GM19193 (cell line): ENCODE data around the gene SYN1.
A peak's percentile ranks its signal among the peaks of the same experiment; 100 is the strongest.

Source experiments
- POLR2A ChIP-seq: IDR thresholded peaks from 4 replicates; pipeline ENCODE4 v1.6.1; 2011; ENCODE audit not compliant: insufficient read depth, insufficient read length; ENCODE audit errors: extremely low read depth

Gene SYN1

DNA sequence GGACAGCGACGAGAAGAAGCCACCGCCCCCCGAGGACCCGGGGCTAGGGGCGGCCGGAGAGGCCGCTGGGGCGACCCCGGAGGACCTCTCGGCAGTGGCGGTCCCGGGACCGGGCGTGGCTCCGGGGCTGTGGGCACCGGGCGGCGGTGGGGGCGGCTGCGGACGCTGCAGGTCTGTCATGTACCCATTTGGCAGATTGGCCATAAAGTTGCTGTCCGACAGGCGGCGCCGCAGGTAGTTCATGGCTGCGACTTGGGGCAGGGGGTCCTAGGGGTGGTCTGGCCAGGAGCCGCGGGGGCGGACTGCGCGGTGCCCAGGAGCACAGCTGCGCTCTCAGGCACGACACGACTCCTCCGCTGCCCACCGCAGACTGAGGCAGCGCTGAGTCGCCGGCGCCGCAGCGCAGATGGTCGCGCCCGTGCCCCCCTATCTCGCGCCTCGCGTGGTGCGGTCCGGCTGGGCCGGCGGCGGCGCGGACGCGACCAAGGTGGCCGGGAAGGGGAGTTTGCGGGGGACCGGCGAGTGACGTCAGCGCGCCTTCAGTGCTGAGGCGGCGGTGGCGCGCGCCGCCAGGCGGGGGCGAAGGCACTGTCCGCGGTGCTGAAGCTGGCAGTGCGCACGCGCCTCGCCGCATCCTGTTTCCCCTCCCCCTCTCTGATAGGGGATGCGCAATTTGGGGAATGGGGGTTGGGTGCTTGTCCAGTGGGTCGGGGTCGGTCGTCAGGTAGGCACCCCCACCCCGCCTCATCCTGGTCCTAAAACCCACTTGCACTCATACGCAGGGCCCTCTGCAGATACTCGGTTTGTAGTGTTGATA, at the start of gene SYN1:
SYN1 (minus strand) TSS at position 372 of the 817 bp plus-strand sequence; CDS start at position 243, 129 bp downstream.
- TF ChIP-seq POLR2A, result no peak

DNA sequence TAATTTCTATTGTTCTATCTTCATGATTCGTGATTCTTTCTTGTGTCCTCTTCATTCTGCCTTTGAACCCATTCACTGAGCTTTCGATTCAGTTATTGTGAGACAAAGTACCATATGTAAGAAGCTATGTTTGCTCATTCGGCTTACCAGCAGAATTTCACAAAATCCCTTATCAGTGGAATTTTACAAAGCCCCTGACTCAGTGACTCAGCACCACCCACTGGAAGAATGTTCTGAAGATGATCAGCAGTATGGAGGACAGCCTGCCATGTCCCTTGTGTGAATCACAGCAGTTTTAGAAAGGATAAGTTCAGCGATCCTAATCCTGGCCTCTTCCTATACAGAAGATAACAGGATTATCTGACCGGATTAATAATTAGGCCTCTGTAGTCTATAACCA, 45.1 kb upstream of the SYN1 start:
- no peak for TF ChIP-seq POLR2A

DNA sequence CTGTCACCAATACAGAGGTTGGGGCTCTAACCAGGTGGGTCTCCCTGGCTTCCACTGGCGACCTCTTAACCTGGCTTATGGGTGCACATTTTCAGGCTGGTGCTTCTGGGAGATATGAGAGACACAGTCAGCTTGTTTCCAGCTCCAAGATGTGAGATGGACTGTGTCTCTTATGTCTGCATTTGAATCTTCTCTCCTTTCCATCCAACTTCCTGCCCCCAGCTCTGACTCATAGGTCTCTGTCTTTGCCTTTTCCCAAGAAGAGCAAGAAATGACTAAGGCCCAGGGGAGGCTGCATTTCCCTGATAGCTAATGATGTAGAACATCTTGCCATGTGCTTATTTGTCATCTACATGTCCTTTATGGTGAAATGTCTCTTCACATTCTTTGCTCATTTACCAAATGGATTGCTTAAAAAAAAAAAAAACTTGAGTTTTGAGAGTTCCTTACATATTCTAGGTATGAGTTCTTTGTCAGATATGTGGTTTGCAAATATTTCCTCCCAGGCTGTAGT, 42.5 kb upstream of the SYN1 start:
- no peak for TF ChIP-seq POLR2A

DNA sequence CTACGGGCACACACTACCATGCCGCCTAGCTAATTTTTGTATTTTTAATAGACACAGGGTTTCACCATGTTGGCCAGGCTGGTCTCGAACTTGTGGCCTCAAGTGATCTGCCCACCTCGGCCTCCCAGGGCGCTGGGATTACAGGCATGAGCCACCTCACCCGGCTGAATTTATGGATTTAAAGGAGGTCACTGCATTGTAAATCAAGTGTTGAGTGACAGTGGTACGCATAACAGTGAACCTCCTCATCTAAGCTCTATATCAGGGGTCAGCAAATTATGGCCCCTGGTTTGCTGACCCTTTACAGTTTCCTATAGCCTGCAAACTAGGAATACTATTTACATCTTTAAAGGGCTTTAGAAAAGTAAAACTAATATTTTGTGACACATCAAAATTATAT, 41.9 kb upstream of the SYN1 start:
- TF ChIP-seq POLR2A, result no peak

DNA sequence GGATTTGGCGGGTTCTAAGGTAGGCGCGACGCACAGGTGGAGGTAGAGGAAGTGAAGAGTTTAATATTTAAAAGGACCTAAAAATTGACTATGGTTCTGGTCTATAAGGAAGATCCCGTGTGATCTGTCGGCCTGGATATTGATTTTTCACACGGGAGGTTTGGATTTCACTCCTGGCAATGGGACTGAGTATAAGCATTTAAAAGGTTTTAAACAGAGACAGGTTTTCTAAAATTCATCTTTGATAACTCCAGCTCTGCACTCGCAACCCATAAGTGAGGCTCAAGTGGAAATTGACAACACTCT, 39.7 kb upstream of the SYN1 start:
- TF ChIP-seq POLR2A, result no peak

DNA sequence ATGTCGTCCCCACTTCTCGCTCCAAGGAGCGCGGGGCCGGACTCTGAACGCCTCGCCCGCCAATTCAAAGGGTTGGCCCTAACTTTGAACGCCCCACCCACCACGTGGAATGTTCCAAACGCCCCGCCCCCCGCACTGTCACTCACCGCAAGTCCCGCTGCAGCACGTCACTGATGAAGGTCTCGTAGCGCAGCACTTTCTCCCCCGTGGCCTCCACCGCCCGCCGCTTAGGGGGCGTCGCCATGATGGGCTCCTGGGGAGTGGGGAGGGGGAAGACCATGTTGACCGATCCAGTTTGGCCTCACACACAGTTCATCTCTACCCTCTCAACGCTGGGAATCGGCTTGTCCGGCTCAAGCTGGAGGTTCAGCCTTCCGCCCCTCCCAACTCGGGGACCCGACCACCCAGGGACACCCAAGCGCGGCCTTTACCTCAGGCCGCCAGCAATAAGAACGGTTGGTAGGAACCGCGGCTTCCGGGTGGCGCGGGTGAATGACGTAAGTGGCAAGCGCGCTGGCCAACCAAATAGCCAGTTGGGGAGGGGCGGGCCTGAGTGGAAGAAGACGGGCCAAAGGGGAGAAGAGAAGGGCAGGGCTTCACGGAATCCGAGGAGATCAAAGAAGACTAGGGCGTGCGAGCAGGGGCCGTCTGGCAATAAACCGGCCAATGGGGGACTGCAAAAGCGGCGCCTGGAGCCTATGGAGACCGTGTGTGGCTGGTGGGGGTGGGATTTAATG, 39.2 kb upstream of the SYN1 start, which contains the start of gene UXT:
UXT (minus strand) TSS at position 497 of the 737 bp plus-strand sequence; CDS start at position 244, 253 bp downstream.
- peak; percentile 81 for TF ChIP-seq POLR2A

DNA sequence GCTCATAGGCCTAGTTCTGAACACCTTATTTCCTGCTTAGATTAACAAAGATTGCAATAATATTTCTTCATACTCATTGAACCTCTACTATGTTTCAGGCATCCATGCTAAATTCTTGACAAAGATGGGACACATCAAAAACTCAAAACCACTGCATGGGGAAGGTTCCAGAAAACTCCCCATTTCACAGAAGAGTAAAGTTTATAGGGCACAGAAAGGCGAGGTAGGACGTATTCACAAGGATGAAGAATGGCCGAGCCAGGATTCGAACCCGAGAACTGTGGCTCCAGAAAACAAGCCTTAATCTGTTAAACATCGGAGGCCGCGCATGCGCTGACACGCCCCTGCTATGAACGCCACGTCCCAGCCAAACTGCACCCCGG, 38.6 kb upstream of the SYN1 start:
- no peak for TF ChIP-seq POLR2A

DNA sequence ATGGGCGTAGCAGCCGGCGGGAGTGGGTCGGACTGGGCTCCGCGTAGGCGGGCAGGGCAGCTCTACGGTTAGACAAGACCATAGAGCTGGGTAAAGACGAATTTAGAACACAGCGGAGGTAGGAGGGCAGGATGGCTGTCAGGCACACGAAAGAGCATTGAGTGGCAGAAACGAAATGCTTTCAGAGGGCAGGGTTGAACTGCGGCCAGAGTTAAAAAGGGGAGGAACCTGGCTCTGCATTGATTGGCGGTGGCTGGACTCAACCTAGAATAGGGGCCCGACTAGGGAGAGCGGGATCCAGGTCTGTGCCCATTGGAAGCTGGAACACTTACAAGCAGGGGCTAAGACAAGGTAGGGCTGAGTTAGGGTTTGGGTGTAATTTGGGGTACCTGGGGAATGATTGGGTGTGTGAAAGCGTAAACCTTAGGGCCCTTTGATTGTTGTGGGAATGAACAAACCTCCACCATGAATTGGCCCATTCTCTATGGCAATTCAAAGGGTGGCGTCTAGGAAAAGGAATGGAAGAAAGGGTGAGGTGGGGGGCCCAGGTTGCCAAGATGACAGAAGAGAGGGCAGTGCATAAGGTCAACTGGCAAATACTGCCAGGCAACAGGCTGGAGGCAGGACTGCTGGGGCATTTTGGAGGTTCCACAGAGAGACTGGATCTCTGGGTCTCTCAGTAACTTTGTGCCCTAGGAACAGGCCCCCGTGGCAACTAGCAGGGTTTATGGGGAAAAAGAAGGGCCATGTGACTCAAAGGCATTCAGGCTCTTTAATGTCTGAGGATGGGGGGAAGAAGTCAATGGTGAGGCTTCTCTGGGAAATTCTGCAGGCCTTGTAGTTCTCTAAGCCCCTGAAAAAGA, 31.6 kb upstream of the SYN1 start:
- TF ChIP-seq POLR2A, result no peak

DNA sequence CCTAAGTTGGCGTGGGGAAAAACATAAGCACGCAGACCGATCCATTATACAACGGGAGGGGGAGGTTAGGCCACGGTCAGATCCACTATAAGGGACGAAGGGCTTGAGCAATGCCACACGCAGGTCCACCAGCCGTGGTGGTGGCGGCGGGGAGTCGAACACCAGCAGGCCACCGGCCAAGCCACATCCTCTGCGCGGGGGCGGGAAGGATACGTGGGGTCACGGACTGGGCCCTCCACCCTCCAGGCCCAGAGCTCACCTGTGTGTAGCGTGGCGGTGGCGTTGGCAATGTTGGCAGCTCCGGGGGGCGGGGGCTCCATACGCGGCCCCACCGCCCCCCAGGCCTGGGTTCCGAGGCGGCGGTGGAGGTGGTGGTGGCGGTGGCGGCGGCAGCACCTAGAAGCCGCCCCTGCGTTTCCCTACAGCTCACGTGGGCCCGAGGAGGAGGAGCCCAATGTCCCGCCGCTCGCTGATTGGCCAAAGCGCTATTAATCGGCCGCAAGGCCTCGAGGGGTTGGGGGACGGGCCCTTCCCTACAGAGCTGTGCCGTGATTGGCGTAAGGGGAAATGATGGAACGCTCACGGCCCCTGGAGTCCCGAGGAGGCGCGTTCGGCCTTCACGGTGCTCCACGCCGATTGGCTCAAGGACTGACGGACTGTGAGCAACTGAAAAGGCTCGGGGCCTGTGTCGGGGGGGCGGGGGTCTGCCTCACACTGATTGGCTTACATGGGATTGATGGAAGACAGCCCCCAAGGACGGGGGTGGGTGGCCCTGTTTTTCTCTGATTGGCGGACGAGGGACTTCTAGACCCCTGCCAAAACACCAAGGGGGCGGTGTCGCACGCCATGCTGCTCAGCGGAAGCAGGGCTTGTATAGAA, 30.7 kb upstream of the SYN1 start, which contains the start of gene ELK1:
ELK1 (minus strand) TSS at position 400 of the 879 bp plus-strand sequence. CDS start 9,122 bp downstream, outside the sequence.
- peak; percentile 63 for TF ChIP-seq POLR2A

DNA sequence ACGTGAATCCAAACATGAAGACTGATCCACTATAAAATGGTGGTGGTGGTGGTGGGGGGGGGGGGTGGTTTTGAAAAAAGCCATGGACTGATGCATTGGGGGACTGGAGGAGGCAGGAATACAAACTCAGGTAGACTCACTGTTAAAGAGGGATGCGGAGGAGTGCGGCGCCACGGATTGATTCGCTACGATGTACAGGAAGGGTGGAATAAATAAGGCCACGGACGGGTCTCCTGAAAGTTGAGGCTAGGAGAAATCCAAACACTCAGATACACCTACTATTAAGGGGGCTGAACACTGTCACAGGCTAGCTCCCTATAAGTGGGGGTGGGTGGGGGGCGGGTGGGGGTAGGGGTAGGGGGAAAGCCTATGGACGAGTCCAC, 30.1 kb upstream of the SYN1 start:
- no peak for TF ChIP-seq POLR2A

DNA sequence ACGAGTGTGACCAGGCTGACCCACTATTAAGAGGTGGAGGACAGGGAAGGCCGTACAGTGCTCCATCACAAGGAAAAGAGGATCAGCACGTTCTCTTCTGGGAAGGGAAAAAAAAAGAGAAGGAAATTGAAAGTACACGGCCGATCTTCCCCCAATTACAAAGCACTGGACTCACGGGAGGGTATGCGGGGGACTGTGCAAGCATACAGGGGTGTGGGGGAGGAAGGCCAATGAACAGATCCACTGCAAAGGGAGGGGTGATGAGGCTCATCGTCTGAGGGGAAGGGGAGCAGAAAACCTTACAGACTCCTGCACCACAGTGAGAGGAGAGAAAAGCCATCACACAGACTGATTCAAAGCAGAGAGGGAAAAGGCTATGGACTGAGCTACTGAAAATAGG, 29.6 kb upstream of the SYN1 start:
- no peak for TF ChIP-seq POLR2A

DNA sequence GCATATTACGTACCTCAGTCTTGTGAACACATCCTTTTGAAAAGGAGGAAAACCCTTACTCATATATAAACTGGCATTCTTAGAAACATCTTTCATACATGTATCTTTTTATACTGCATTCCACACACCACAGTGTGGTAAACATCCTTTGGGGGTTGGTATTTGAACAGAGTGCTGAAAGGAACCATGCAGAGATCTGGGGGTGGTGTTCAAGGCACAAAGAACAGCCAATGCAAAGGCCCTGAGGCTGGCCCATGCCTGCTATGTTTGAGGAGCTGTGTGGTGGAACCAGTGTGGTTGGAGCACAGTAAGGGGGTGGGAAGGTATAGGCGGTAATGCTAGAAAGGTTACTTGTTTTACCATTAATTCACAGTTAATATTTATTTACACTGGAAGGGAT, 28.7 kb upstream of the SYN1 start:
- TF ChIP-seq POLR2A, result no peak

DNA sequence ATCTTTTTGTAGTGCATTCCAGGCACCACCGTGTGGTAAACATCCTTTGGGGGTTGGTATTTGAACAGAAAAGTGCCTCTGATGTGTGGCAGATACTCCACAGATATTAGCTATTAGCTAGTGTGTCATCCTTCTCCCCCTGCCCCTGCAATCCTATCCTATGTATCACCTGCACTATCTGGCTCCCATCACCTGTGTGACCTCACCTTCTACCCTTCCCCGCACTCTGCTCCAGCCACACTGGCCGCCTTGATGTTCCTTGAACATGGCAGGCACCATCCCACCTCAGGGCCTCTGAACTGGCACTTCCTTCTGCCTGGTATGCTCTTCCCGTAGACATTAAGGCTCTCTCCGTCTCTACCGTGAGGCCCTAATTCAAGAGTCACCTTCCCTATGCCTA, 27.0 kb upstream of the SYN1 start:
- no peak for TF ChIP-seq POLR2A

DNA sequence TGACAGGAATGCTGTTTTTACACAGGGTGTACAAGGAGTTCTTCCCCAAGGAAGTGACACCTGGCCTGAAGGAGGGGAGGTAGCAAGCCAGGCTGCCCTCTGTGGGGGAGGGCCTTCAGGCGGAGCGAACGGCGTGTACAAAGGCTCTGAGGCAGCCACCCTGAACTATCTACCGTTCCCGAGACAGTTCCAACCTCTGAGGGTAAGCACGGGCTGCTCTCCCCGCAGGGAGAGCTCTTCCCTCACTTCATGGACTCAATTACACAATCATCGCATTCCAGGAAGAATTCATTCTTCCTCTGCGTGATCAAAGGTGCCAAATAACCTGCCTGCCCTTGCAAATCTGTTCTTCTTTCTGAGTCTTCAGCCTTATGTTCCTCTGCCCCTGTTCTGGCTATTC, 25.9 kb upstream of the SYN1 start:
- TF ChIP-seq POLR2A, result no peak

DNA sequence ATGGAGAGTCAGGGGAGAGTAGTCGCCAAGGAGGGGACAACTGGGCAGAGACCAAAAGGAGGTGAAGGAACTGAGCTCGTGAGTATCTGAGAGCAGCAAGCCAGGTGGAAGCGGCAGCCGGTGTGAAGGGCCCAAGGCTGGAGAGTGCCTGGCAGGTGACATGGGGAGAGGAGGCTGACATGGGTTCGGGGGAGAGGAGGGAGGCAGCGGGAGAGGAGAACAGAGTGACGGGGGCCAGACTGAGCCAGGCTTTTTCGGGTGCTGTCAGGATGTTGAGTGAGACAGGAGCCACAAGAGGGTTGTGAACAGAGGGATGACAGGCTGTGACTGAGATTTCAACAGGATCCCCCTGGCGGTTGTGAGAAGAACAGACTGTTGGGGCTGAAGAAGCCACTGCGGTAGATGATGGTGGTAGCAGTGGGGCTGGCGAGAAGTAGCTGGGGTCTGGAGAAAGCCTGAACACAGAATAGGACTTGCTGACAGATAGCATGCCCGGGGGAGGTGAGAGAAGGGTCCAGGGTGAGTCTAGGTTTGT, 25.0 kb upstream of the SYN1 start:
- no peak for TF ChIP-seq POLR2A

DNA sequence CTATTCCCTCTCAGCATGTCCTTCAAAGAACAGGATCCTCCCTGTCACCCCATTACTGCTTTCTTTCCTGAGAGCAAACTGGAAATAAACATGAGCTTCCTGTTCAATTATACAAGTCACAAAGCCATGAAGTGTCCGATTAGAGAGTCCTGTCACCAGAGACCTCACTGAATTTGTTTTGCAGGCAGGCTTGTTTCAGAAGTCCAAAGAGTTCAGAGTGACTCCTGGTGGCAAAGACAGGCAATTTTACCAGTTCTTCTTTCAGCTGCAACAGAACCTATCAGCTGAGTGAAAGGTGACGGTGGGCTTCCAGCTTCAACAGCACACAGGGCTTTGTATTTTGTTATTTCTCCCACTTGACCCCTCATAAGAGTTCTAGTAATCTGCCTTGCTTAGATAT, 24.3 kb upstream of the SYN1 start:
- TF ChIP-seq POLR2A, result no peak
